ENCODE data around the gene BMP7. TPM values are rescaled to one million over a fixed set of nuclear protein-coding genes. Genes with fewer than 3 reads are reported as not detected.

Gene BMP7
- total RNA-seq, 4 donors from 2014 or later: under 0.01 to 13.3 (median 0.36) TPM

GRCh38 chr20:57222631-57222950 lies 43.9 kb downstream of the BMP7 start:
- intact Hi-C loops (cut with DNase I; ENCODE audit: low total_unique reads): no loop called here
- H3K9me3 ChIP-seq: no peaks in the 10 kb centered on the region
- no peak for DNase-seq

GRCh38 chr20:57221916-57222630 lies 44.4 kb downstream of the BMP7 start:
- no peak for DNase-seq
- H3K27ac ChIP-seq: no peak overlapping the region

More at GRCh38 chr20:57222631-57222950, 43.9 kb downstream of the BMP7 start:
- Histone ChIP-seq H3K27me3 (no peaks in the 10 kb centered on the region), H3K4me3 (no peak overlapping the region), H3K27ac (no peak overlapping the region), H3K36me3 (no peaks in the 10 kb centered on the region), H3K4me1 (no peaks in the 10 kb centered on the region)
- no peak for TF ChIP-seq CTCF (IDR thresholded peaks at IDR 0.05)
- no peak for TF ChIP-seq POLR2A (IDR thresholded peaks at IDR 0.05)

GRCh38 chr20:57220337-57221145 lies 45.9 kb downstream of the BMP7 start:
- Histone ChIP-seq H3K36me3 (no peaks in the 10 kb centered on the region), H3K27ac (no peak overlapping the region), H3K4me1 (no peaks in the 10 kb centered on the region), H3K9me3 (no peaks in the 10 kb centered on the region), H3K4me3 (no peak overlapping the region), H3K27me3 (no peaks in the 10 kb centered on the region)
- TF ChIP-seq POLR2A (IDR thresholded peaks at IDR 0.05) (no peak), CTCF (IDR thresholded peaks at IDR 0.05) (no peak)
- no peak for DNase-seq
- intact Hi-C loops (cut with DNase I; ENCODE audit: low total_unique reads): no loop called here

More at GRCh38 chr20:57221916-57222630, 44.4 kb downstream of the BMP7 start:
- Histone ChIP-seq H3K4me1 (no peaks in the 10 kb centered on the region), H3K4me3 (no peak overlapping the region), H3K9me3 (no peaks in the 10 kb centered on the region), H3K36me3 (no peaks in the 10 kb centered on the region), H3K27me3 (no peaks in the 10 kb centered on the region)
- intact Hi-C loops (cut with DNase I; ENCODE audit: low total_unique reads): no loop called here
- no peak for TF ChIP-seq POLR2A (IDR thresholded peaks at IDR 0.05)
- no peak for TF ChIP-seq CTCF (IDR thresholded peaks at IDR 0.05)

GRCh38 chr20:57219071-57219677 lies 47.3 kb downstream of the BMP7 start:
- TF ChIP-seq POLR2A (IDR thresholded peaks at IDR 0.05): no peak
- TF ChIP-seq CTCF (IDR thresholded peaks at IDR 0.05): no peak
- intact Hi-C loops (cut with DNase I; ENCODE audit: low total_unique reads): no loop called here

GRCh38 chr20:57218489-57218888 lies 48.0 kb downstream of the BMP7 start:
- H3K36me3 ChIP-seq: no peaks in the 10 kb centered on the region
- no peak for DNase-seq
- no peaks in the 10 kb centered on the region for H3K4me1 ChIP-seq
- no peak for TF ChIP-seq CTCF (IDR thresholded peaks at IDR 0.05)
- TF ChIP-seq POLR2A (IDR thresholded peaks at IDR 0.05): no peak
- H3K27me3 ChIP-seq: no peaks in the 10 kb centered on the region
- intact Hi-C loops (cut with DNase I; ENCODE audit: low total_unique reads): no loop called here
- no peaks in the 10 kb centered on the region for H3K9me3 ChIP-seq
- no peak overlapping the region for H3K4me3 ChIP-seq
- H3K27ac ChIP-seq: no peak overlapping the region

More at GRCh38 chr20:57219071-57219677, 47.3 kb downstream of the BMP7 start:
- no peaks in the 10 kb centered on the region for H3K9me3 ChIP-seq
- H3K4me1 ChIP-seq: no peaks in the 10 kb centered on the region
- H3K36me3 ChIP-seq: no peaks in the 10 kb centered on the region
- no peak overlapping the region for H3K27ac ChIP-seq
- DNase-seq: no peak
- H3K27me3 ChIP-seq: no peaks in the 10 kb centered on the region
- H3K4me3 ChIP-seq: no peak overlapping the region

Data from uterus (tissue), 4 donors.